Psoas muscle (tissue), 8 donors: ENCODE results near the gene IER5. TPM values are rescaled to one million over a fixed set of nuclear protein-coding genes. Genes with fewer than 3 reads are reported as not detected.

ENCODE experiments used
- ATAC-seq, 4 donors: fragments of 200-7000 bp; cut with Tn5 transposase; one replicate each; pipeline ENCODE4 v1.9.1; 2020; ENCODE audit warnings: moderate library complexity in 3 of 4, mild to moderate bottlenecking in 2 of 4
- DNase-seq, 2 donors: peaks; one replicate each; pipeline ENCODE4 v3.0.0-alpha.2; 2020
- H3K27ac ChIP-seq: fragments of 200-600 bp; one replicate; pipeline ENCODE4 v1.8.0; 2022
- H3K27me3 ChIP-seq, 3 donors: fragments of 200-600 bp in 1 of 3; one replicate each; pipeline versions ENCODE4 v1.6.1 to v1.8.0; 2013 to 2022; ENCODE audit warnings: low read length in 2 of 3, mild to moderate bottlenecking in 2 of 3, moderate library complexity in 1 of 3; ENCODE audit not compliant: insufficient read depth in 3 of 3
- H3K36me3 ChIP-seq, 2 donors: fragments of 200-600 bp in 1 of 2; one replicate each; pipeline versions ENCODE4 v1.6.1 to v1.8.0; 2013 to 2022; ENCODE audit warnings: low read depth in 1 of 2, mild to moderate bottlenecking in 1 of 2, moderate library complexity in 1 of 2; ENCODE audit not compliant: insufficient read depth in 1 of 2
- H3K4me1 ChIP-seq: fragments of 200-600 bp; one replicate; pipeline ENCODE4 v1.8.0; 2022
- H3K4me3 ChIP-seq: fragments of 200-600 bp; one replicate; pipeline ENCODE4 v1.8.0; 2022; ENCODE audit warnings: mild to moderate bottlenecking
- H3K9me3 ChIP-seq: fragments of 200-600 bp; one replicate; pipeline ENCODE4 v1.8.0; 2022
- WGBS, 3 donors: extraction: QIAGEN DNeasy Blood & Tissue Kit; methylation state at CpG; one replicate each; pipeline versions ENCODE4 v1.1.6 to v1.1.7; 2013; 5-methylcytosine and 5-hydroxymethylcytosine counted together
- intact Hi-C, 2 donors: fragments of 100-400 bp; cut with DNase I; formaldehyde crosslinking; loops; one replicate each; pipeline versions ENCODE4 v1.11.0 to v1.14.2; 2022
- polyA plus RNA-seq, 3 donors: library from polyadenylated mRNA; stranded (reverse); fragments of 200-250 nt; gene quantifications; one replicate each; pipeline ENCODE4 v1.2.3, GENCODE V29; 2013
- total RNA-seq, 4 donors: library from RNA; stranded (reverse); fragmentation: NEBNext Ultra II Directional in 2 of 4; extraction: Animal tissue kit (Norgen Biotek cat#: 25700) in 2 of 4; gene quantifications; one replicate each; pipeline versions ENCODE4 v1.2.1 to v1.2.4, GENCODE V29; 2021 to 2023
- TF ChIP-seq, protein P1 (sequence below): fragments of 200-600 bp; IDR thresholded peaks from one replicate; pipeline ENCODE4 v1.8.0; 2022; ENCODE audit warnings: antibody characterized with exemption
- donor health status: healthy with polysubstance abuse.
- donor health status: DM: no; HTN: no; CAD: no; lungs with moderate emphysema.
- donor health status: Bipolar disorder and iron deficiency.
- donor health status: healthy.
- donor health status: DM: yes; HTN: yes; CAD: no.
- donor health status: DM: no; HTN: no; CAD: no.
- donor health status: DM: no; HTN: no; CAD: no.
- donor health status: DM: yes; HTN: yes; CAD: no.

Gene IER5
- total and polyA plus RNA-seq, 7 donors = 19.9 to 110 (median 37.5) TPM

DNA sequence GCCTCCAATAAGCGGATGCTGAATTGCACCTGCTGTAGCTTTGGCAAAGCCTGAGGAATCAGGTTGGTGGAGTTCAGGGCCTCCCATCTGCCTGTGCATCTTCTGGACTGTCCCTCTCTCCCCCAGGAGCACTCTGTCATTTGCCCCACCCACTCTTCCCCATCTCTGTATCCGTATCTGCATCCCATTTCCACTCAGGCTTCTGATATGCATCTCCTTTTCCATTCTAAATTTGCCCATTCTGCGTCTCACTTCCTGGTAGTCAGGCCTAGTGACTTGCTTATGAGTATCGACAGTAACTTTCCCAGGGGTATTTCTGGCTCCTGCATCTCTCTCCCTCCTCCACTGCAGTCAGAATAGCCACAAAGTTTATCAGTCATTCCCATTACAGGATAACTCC lies 39.1 kb upstream of the IER5 start:
- DNase-seq = no peak
- Histone ChIP-seq H3K36me3 (no peaks in the 10 kb centered on the region), H3K27me3 (no peaks in the 10 kb centered on the region), H3K9me3 (no peaks in the 10 kb centered on the region), H3K4me1 (no peaks in the 10 kb centered on the region), H3K4me3 (no peak overlapping the region), H3K27ac (no peak overlapping the region)
- intact Hi-C loops = no loop called here
- no peak for ATAC-seq
- 79 to 88% (median 81%) methylated on average over 4 of the region's 4 CpGs for WGBS, 3 donors
- TF ChIP-seq, protein P1, sequence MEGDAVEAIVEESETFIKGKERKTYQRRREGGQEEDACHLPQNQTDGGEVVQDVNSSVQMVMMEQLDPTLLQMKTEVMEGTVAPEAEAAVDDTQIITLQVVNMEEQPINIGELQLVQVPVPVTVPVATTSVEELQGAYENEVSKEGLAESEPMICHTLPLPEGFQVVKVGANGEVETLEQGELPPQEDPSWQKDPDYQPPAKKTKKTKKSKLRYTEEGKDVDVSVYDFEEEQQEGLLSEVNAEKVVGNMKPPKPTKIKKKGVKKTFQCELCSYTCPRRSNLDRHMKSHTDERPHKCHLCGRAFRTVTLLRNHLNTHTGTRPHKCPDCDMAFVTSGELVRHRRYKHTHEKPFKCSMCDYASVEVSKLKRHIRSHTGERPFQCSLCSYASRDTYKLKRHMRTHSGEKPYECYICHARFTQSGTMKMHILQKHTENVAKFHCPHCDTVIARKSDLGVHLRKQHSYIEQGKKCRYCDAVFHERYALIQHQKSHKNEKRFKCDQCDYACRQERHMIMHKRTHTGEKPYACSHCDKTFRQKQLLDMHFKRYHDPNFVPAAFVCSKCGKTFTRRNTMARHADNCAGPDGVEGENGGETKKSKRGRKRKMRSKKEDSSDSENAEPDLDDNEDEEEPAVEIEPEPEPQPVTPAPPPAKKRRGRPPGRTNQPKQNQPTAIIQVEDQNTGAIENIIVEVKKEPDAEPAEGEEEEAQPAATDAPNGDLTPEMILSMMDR = no peak

DNA sequence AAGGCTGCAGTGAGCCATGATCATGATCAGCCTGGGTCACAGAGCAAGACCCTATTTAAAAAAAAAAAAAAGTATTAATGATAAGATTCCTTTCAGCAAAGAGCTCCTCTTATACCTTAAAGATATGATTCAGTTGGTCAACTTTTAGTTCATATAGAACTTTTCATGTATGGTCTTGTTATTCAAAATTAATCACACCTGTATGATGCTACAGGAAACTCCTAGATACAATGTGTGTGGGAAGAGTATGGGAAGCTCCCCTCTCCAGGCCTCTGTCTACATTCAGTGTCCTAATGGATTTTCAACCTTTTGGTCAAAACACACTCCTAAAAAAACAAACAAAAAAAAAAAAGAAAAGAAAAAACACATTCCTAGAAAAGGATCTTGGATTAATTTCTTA lies 37.6 kb upstream of the IER5 start:
- Histone ChIP-seq H3K27me3 (no peaks in the 10 kb centered on the region), H3K36me3 (no peaks in the 10 kb centered on the region), H3K4me3 (no peak overlapping the region), H3K4me1 (no peaks in the 10 kb centered on the region), H3K9me3 (no peaks in the 10 kb centered on the region), H3K27ac (no peak overlapping the region)
- intact Hi-C loops = no loop called here
- ATAC-seq (no peak), DNase-seq (no peak)
- TF ChIP-seq, protein P1 = no peak

DNA sequence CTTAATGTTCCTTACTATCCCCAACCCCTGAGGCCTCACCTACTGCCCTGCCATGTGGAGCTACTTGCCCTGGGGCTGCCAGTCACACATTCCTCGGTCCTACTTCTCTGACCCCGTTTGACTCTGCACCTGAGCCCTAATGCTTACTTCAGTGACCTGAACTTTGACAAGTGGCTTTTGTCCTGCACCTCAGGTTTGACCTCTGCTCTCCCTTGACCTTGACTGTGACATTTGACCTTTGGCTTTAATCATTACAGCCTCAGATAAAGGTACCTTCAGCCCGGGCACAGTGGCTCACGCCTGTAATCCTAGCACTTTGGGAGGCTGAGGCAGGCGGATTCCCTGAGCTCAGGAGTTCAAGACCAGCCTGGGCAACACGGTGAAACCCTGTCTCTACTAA lies 31.9 kb upstream of the IER5 start:
- TF ChIP-seq, protein P1 = no peak
- Histone ChIP-seq H3K27me3 (no peaks in the 10 kb centered on the region), H3K4me3 (no peak overlapping the region), H3K4me1 (peaks cover 26% of the 10 kb centered on the region), H3K27ac (no peak overlapping the region), H3K36me3 (no peaks in the 10 kb centered on the region), H3K9me3 (no peaks in the 10 kb centered on the region)
- intact Hi-C loops = no loop called here
- 62 to 85% (median 72%) methylated on average over 6 of the region's 6 CpGs for whole genome bisulfite sequencing, 3 donors
- DNase-seq = no peak
- no peak for ATAC-seq

DNA sequence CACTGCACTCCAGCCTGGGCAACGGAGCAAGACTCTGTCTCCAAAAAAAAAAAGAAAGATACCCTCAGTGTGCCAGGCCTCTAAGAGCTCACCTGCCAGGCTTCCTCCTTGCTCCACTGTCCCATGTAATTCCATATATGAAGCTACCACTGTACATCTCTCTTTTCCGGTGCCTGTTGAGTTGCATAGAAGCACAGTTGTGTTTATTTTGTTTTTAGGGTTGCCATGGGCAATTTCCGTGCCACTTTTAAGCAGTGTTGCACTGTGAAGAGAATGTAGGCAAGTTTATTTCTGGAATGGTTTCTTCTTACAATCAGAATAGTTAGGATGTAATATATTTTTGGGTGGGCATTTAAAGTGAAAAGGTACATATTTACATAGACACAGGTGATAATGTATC lies 31.4 kb upstream of the IER5 start:
- TF ChIP-seq, protein P1 = no peak
- intact Hi-C loops = no loop called here
- no peaks in the 10 kb centered on the region for H3K36me3 ChIP-seq
- 16 to 18% (median 17%) methylated on average over 3 of the region's 3 CpGs for WGBS, 3 donors
- H3K27ac ChIP-seq = peak overlapping the region; percentile 30
- no peaks in the 10 kb centered on the region for H3K27me3 ChIP-seq
- no peaks in the 10 kb centered on the region for H3K9me3 ChIP-seq
- DNase-seq (no peak), ATAC-seq (no peak)
- H3K4me1 ChIP-seq = peaks cover 30% of the 10 kb centered on the region
- no peak overlapping the region for H3K4me3 ChIP-seq

DNA sequence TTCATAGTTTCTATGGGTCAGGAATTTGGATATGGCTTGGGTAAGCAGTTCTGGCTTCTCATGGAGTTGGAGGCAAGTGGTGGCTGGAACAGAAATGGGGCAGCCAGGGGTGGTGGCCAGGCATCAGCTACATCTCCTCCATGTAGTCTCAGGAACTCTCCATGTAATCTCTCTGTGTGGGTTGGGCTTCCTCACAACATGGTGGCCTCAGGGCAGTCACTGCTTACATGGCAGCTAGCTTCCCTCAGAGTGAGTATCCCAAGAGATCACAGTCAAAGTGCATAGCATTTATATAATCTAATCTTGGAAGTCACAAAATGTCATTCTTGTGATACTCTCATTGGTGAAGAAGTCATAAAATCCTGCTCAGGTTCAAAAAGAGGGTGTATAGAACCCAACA lies 29.1 kb upstream of the IER5 start:
- H3K27ac ChIP-seq = no peak overlapping the region
- DNase-seq (no peak), ATAC-seq (no peak)
- no peaks in the 10 kb centered on the region for H3K27me3 ChIP-seq
- no peaks in the 10 kb centered on the region for H3K36me3 ChIP-seq
- no peak overlapping the region for H3K4me3 ChIP-seq
- H3K9me3 ChIP-seq = no peaks in the 10 kb centered on the region
- intact Hi-C loops = no loop called here
- peaks cover 38% of the 10 kb centered on the region for H3K4me1 ChIP-seq
- TF ChIP-seq, protein P1 = no peak
